Stimulated activated CD4-positive, alpha-beta T cell treated with anti-CD3 and anti-CD28 coated beads, Interleukin-1b, Interleukin-23, amount 100 ng/mL, for 48 hours (primary cell): ENCODE measurements around the gene THY1.
"Not testable (repeated sequence)": the region's sequence is repeated elsewhere in the genome, so short reads cannot be mapped to it uniquely, and the experiment has no call there.

Experiments used
- DNase-seq: peaks from one replicate; pipeline ENCODE4 v3.0.0-alpha.2; 2020

THY1 gene

DNA sequence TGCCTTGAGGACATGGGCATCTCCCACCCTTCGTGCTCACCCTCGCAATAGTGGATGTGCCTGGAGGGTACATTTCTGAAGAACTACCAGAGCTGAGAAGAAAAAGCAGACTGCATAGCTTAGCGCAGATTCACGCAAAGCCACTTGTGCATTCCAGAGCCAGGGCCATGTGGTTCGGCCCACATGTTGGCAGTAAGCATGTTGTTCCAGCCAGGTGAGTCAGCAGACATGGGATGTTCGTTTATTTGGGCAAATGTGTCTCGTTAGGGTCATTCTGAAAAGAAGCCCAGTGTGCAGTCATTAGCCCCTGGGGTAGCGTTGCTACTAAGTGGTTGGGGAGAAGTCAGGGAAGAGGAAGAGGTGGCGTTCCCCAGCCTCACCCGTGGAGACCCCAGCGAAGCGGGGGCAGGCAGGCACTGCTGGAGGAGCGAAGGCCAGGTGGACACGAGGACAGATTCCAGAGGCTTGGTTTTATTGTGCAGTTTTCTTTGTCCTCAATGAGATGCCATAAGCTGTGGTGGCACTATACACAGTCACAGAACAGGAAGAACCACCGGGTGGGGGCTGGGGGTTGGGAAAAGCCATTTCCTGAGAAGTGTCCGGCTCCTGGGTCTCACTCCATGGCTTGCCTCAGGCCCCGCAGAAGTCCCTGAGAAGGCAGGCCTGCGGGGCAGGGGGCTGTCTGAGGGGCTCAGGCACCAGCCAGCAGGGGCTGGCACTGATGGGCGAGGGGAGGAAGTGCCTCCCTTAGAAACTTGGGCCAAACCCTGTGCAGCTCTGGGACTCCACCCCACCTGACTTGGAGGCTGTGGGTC lies 5.0 kb downstream of the THY1 start:
- no peak for DNase-seq

DNA sequence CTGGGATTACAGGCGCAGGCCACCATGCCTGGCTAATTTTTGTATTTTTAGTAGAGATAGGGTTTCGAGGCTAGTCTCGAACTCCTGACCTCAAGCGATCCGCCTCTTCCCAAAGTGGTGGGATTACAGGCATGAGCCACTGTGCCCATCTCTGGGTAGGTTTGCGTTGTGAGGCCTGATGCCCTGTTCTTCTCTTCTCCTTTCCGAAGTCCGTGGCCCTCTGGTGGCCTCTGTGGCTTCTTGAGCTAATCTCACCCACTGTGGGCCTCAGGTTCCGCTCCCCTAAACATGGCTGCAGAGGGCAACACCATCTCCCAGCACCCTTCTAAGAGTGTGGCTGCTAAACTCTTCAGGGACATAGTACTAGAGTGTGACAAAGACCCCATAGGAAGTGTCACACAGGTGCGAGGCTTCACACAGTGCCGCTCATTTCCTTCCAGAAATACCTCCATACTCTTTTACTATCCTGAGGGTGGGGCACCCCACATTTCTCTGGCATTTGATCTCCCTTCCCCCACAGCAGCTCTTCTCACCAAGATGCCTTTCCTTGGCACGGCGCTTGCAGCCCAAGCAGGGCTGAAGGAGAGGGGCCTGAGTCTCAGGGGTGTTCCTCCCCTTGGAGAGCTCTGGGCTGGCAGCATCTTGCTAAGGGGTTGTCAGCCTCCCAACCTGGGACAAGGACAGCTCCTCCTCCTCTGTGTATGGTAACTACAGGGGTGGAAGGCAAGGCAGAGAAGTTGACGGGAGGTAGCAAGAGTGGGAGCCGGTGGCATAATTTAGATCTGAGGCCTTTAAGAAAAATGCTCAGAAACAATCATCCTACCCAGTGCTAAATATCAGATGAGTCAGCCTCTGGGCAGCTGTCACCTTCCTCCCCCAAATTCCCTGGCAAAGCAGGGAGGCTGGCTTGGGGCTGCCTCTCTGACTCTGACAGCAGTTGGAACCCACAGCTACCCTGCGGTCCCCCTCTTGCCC lies 6.1 kb downstream of the THY1 start:
- no peak for DNase-seq

DNA sequence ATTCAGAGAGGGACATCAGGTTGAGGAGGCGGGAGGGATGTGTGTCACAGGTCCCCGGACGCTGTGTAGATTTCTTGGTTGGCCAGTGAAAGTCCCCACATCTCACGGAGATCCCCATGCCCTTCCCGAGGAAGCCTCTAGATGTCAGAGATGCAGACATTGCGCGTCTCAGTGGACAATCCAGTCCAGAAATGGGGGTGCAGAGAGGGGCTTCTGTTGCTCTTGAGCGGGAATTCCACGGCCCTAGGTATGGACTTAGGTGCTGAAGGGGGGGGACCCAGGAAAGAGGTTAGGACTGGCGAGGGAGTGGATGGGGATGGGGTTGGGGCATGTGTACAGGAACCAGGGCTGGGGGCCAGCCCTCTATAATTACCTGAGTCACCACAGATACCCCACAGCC lies 7.0 kb downstream of the THY1 start:
- no peak for DNase-seq

DNA sequence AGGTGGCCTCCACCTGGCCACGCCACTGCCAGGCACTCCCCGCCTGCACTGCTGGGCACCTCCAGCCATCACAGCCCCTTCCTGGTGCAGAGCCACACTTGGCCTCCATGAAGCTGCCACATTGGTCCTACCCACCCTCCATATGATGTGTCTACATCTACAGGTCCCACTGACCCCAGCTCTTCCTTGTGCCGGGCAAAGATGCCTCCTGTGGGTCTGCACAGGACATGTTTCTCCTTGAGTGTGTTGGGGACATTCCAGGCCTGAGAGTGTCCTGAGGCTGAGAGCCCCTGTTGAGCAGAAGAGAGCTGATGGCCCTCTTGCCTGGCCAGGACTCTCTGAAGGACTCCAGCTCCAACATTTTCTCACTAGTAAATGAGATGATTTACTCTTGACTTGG lies 7.5 kb downstream of the THY1 start:
- DNase-seq: no peak

DNA sequence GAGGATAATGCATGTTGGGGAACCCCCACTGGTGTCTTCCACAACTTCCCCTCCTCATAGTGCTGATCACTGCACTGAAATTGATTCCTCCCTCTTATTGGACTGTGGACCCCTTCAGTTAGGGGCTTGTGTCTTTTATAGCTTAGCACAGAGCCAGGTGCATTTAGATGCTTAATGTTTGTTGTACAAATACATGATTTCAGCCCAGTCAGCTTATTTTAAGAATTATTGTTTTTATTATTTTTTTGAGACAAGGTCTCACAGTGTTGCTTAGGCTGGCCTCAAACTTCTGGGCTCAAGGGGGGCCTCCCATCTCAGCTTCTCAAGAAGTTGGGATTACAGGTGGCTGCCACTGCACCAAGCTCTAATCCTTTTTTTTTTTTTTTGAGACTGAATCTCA lies 8.2 kb downstream of the THY1 start:
- DNase-seq: no peak

DNA sequence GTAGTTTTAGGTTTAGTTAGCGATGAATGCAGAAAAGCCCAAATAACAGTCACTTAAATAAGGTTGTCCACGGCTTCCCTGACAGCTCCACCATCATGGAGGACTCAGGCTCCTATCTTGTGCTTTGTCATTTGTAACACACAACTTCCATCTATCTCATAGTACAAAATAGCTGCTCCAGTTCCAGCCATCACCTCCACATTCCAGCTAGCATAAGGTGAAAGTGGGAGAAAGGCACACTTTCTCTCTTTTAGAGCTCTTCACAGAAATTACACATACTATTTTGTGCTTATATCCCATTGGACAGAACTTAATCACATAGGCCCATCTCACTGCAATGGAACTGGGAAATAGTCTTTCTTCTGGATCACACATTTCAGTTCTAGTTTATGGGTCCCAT lies 8.7 kb downstream of the THY1 start:
- no peak for DNase-seq

DNA sequence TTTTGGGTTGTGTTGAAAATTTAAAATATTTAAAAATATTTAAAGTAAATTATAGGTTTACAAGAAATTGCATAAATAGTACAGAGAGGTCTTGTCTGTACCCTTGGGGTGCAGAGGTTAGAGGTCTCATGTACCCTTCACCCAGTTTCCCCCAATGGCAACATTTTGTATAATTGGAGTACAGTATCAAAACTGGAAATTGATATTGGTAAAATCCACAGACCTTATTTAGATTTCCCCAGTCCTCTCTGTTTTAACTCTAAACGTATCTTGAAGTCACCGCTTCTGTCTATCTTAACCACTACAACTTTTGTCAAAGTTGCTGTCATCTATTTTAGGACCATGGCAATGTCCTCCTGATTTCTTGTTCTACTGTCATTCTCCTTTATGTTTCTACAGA lies 10.9 kb downstream of the THY1 start:
- DNase-seq: no peak

DNA sequence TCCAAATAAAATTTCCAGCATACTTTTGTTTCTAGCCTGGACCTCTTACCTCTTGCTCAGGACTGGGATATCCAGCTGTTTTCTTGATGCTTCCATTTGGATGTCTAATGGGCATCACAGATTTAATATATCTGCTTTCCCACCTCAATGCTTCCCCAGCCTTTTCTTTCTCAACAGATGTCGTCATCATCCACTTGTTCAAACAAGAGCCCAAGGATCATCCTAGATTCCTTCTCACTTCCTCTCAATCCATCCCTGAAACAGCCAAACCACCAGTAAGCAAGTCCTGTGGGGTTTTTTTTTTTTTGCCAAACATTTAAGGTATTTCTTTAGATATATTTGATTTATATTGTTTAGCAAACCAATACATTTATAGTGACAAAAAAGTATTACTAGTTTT lies 12.5 kb downstream of the THY1 start:
- DNase-seq: no peak

DNA sequence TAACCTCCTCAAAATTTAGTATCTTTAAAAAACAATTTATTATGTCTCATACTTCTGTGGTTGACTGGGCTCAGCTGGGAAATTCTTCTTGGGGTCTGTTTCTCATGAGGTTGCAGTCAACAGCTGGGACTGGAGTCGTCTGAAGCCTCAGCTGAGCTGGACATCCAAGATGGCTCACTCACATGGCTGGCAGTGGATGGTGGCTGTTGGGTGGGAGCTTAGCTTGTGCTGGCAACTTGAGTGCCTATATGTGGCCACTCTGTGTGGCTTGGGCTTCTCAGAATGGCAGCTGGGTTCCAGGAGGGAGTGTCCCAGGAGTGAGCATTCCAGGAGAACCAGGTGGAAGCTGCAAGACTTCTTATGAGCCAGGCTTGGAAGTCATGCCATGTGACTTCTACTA lies 13.2 kb downstream of the THY1 start:
- no peak for DNase-seq

DNA sequence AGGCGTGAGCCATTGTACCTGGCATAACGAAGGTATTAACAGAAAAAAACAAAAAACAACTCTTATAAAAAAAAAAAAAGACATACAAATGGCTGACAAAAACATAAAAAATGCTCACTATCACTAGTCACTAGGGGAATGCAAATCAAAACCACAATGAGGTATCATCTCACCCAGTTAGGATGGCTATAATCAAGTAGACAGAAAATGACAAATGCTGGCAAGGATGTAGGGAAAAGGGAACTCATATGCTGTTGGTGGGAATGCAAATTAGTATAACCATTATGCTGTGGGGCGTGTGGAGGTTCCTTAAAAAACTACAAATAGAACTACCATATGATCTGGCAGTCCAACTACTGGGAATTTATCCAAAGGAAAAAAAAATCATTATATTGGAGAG lies 17.0 kb downstream of the THY1 start:
- DNase-seq: no peak

DNA sequence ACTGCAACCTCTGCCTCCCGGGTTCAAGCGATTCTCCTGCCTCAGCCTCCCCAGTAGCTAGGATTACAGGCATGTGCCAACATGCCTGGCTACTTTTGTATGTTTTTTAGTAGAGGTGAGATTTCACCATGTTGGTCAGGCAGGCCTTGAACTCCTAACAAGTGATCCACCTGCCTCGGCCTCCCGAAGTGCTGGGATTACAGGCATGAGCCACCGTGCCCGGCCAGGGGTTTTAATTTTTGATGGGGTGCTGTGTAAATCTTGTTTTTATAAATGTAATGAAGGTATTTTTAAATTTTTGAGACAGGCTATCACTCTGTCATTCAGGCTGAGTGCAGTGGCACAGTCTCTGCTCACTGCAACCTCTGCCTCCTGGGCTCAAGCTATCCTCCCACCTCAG lies 17.5 kb downstream of the THY1 start:
- not testable (repeated sequence) for DNase-seq

DNA sequence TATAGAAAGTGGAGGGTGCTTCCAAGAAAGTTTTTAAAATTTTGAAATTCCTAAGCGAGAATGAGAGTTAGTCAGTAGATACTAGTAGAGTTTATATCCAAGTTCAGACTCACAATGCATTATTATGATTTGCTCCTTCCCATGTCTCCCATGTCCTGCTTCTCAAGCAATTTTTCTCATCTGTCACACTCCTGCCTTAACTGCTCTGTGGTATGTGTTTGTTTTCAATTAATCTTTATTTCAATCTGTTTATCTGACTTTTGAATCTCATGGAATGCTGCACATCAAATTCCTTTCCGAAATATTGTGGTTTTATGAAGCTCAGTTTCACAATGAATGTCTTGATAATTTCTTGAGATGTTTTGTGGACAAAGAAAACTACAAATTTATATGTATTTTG lies 18.1 kb downstream of the THY1 start:
- DNase-seq: no peak

DNA sequence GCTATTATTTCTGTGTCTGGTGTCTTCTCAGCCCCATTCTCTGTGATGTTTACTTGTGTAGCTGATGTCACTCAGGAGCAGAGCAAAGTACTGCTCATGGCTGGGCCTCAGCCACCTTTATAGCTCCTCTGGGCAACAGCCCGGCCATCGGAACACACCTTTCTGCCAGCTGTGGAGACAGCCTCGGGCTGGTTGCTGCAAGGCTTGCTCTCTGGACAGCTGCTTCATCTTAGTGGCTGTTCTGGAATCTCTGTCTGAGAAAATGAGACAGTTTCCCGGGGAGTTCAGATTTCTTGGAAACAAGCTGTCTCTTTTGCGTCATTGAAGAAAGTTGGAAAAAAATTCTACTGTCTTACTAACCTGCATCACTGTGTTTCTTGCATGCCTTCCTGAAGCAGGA lies 20.0 kb downstream of the THY1 start:
- no peak for DNase-seq

DNA sequence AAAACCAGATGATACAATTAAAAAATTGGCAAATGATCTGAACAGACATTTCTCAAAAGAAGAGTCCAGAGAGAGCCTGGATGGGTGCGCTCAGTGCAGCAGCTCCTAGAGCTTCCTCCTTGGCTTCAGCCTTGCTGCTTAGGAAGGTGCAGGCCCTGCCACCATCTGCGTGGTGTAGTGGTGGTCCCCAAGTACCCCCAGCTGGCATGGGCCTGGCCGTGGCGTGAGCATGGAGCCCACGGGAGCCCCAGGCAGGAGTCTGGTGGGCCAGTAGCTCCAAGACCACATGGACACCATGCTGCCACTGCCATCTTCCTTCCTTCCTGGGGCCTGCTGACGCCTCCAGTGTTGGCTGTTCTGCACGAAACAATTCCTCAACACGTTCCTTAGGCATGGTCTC lies 20.5 kb downstream of the THY1 start:
- no peak for DNase-seq

DNA sequence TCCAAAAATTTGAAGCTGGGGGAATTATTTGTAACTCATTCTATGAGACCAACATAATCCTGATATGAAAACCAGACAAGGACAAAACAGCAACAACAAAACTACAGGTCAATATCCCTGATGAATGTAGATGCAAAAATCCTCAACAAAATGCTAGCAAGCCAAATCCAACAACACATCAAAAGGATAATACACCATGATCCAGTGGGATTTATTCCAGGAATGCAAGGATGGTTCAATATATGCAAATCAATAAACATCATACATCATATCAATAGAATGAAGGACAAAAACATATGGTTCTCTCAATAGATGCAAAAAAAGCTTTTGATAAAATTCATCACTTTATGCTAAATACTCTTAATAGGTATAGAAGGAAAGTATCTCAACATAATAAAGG lies 22.1 kb downstream of the THY1 start:
- no peak for DNase-seq

DNA sequence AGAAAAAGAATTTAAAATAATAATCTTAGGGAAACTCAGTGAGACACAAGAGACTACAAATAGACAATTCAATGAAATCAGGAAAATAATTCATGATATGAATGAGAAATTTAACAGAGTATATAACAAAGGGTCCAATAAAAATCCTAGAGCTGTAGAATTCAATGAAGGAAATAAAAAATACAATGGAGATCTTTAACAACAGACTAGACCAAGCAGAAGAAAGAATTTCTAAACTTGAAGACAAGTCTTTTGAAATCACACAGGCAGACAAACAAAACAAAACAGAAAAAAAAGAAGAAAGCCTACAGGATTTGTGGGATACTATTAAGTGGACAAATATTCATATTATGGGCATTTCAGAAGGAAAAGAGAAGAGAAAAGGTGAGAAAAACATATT lies 25.2 kb downstream of the THY1 start:
- DNase-seq: no peak

DNA sequence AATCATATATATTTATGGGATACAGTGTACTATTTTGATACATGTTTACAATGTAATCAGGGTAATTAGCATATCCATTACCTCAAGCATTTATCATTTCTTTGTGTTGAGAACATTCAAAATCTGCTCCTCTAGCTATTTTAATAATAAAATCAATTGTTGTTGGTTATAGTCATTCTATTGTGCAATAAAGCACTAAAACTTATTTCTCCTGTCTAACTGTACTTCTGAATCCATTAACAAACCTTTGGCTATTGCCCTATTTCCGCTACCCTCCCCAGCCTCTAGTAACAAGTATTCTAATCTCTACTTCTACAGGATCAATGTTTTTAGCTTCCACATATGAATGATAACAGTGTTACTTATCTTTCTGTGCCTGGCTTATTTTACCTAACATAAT lies 26.1 kb downstream of the THY1 start:
- DNase-seq: no peak

DNA sequence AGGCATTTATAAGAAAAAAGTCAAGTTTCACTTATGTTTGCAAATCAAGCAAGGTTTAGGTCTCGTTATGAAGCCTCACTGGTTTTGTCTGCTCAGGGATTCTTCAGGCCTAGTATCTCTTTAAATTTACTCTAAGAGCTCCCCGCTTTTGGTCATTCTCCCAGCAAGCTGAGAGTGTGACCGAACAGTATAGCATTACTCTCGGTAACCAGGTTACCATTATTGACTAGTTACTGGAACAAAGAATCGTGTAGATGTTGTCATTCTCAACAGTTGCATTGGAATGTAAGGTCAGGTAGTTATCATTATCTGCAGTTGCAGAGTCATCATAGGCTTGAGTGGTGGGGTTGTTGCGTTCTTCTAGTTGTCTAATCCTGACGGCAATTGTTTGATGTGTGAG lies 31.7 kb downstream of the THY1 start:
- no peak for DNase-seq

DNA sequence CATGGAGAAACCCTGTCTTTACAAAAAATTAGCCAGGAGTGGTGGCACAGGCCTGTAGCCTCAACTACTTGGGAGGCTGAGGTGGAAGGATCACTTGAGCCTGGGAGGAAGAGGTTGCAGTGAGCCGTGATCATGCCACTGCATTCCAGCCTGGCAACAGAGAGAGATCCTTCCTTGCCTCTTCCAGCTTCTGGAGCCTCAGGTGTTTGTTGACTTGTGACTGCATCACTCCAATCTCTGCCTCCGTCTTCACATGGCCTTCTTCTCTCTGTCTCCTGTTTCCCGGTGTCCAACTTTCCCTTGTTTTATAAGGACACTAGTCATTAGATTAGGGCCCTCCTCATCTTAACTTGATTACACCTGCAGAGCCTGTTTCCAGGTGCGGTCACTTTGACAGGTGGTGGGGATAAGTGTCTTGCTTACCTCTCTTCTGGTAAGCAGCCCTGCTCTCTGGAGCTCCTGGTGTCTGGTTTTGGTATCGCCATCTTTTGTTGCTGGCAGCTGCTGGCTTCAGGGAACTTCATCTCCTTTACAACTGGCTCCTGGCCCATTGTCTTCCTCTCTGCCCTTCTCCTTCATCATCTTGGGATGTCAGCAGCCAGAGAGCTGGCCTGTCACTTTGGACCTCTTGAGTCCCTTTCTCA lies 33.2 kb downstream of the THY1 start:
- no peak for DNase-seq

DNA sequence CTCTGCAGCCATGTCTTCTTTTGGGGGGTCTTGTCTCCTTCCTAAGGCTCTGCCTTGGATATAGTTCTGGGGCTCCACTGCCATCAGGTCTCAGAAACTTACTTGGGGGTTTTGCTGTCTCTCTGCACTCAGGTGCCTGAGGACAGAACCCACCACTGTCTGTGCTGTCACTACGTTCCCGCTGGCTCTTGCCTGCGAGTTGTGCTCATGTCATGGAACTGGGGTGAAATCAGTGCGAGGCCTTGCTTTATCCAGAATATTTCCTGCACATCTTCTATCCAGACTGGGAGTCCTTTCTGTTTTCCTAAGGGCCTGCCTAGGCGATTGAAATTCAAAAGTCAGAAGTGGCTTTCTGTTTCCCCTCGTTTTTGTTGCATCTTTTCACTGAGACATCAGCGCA lies 34.9 kb downstream of the THY1 start:
- no peak for DNase-seq

DNA sequence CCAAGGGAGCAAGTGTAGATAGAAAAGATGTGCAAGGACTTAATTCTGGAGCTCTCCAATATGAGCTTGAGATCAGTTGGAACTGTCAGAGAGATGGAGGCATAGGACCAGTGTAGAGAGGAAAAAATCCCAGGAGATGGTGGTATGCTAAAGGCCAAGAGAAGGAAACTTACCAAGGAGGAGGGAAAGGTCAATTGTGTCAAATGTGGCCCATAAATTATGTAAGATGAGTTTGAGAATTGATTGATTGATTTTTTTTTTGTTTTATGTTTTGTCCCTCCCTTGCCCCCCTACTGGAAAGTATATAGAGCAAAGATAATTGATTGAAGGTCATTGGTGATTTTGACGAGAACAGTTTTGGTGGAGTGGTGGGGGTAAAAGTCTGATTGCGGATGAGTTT lies 38.6 kb downstream of the THY1 start:
- DNase-seq: no peak

DNA sequence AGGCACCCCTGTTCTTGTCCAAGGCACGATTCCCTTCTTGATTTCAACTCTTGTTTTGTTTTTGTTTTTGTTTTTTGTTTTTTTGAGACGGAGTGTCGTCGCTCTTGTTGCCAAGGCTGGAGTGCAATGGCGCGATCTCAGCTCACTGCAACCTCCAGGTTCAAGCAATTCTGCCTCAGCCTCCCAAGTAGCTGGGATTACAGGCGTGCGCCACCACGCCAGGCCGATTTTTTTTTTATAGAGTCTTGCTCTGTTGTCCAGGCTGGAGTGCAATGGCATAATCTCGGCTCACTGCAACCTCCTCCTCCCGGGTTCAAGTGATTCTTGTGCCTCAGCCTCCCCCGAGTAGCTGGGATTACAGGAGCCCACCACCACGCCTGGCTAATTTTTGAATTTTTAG lies 40.5 kb downstream of the THY1 start:
- DNase-seq: not testable (repeated sequence)

DNA sequence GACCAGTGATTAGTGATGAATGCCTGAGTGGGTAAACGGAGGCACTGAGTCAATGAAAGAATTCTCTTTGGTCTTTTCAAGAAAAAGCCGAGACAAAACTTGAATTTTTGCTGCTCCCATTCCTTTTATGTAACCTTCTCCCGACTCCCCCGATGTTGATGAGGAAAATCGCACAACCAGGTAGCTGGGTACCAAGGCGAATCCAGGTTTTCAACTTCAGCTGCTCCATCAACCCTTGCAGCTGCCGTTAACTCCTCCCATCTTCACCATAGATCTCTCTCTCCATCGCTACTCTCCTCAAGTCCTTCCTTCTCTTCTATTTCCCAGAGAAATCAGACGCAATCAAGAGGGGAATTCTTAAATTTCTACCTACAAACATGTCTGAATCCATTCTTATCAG lies 40.9 kb downstream of the THY1 start:
- DNase-seq: no peak
